H9 (cell line): ENCODE data around the gene FMN1. TPM values are rescaled to one million over a fixed set of nuclear protein-coding genes. Genes with fewer than 3 reads are reported as not detected.

ENCODE experiments used
- DNase-seq: peaks from one replicate; pipeline ENCODE4 v3.0.0-alpha.2; 2017
- H2AFZ ChIP-seq: one replicate; pipeline ENCODE4 v1.6.1; 2013; ENCODE audit warnings: mild to moderate bottlenecking, low read length, control low read depth, moderate library complexity
- H2AK5ac ChIP-seq: 2 replicates; pipeline ENCODE4 v1.6.1; 2013; ENCODE audit warnings: low read length, control low read depth, mixed read lengths; ENCODE audit not compliant: insufficient read length
- H2BK120ac ChIP-seq: one replicate; pipeline ENCODE4 v1.6.1; 2013; ENCODE audit warnings: low read depth, mild to moderate bottlenecking, low read length, control low read depth, inconsistent platforms; ENCODE audit not compliant: poor library complexity, severe bottlenecking
- H2BK12ac ChIP-seq: 2 replicates; pipeline ENCODE4 v1.6.1; 2013; ENCODE audit warnings: low read length, control low read depth, mixed read lengths, low read depth; ENCODE audit not compliant: insufficient read length
- H2BK15ac ChIP-seq: 2 replicates; pipeline ENCODE4 v1.6.1; 2013; ENCODE audit warnings: low read depth, low read length, control low read depth
- H2BK20ac ChIP-seq: one replicate; pipeline ENCODE4 v1.6.1; 2013; ENCODE audit warnings: low read depth, mild to moderate bottlenecking, low read length, control low read depth, inconsistent platforms; ENCODE audit not compliant: poor library complexity, severe bottlenecking
- H2BK5ac ChIP-seq: 2 replicates; pipeline ENCODE4 v1.6.1; 2013; ENCODE audit warnings: low read length, control low read depth, mixed read lengths; ENCODE audit not compliant: insufficient read length
- H3K14ac ChIP-seq: 2 replicates; pipeline ENCODE4 v1.6.1; 2013; ENCODE audit warnings: low read length, control low read depth; ENCODE audit not compliant: insufficient read depth
- H3K18ac ChIP-seq: 2 replicates; pipeline ENCODE4 v1.6.1; 2013; ENCODE audit warnings: low read depth, mild to moderate bottlenecking, mixed read lengths, low read length, control low read depth; ENCODE audit not compliant: insufficient read length
- H3K23ac ChIP-seq: 2 replicates; pipeline ENCODE4 v1.6.1; 2013; ENCODE audit warnings: low read length, control low read depth, mixed read lengths, low read depth; ENCODE audit not compliant: insufficient read length
- H3K23me2 ChIP-seq: 2 replicates; pipeline ENCODE4 v1.6.1; 2013; ENCODE audit warnings: low read depth, mild to moderate bottlenecking, mixed read lengths, low read length, control low read depth; ENCODE audit not compliant: insufficient read length, poor library complexity, severe bottlenecking
- H3K27ac ChIP-seq: 2 replicates; pipeline ENCODE4 v1.5.1; 2013; ENCODE audit warnings: low read length, control low read depth, mixed read lengths, low read depth; ENCODE audit not compliant: insufficient read length
- H3K27me3 ChIP-seq: 2 replicates; pipeline ENCODE4 v1.6.1; 2013; ENCODE audit warnings: low read length, control low read depth, inconsistent platforms; ENCODE audit not compliant: insufficient read depth
- H3K4ac ChIP-seq: 2 replicates; pipeline ENCODE4 v1.6.1; 2013; ENCODE audit warnings: low read depth, mild to moderate bottlenecking, control low read depth, inconsistent platforms, low read length, moderate library complexity
- H3K4me1 ChIP-seq: 2 replicates; pipeline ENCODE4 v1.6.1; 2013; ENCODE audit warnings: low read length, control low read depth, inconsistent platforms; ENCODE audit not compliant: insufficient read depth
- H3K4me2 ChIP-seq: 2 replicates; pipeline ENCODE4 v1.6.1; 2013; ENCODE audit warnings: low read length, control low read depth, mixed read lengths; ENCODE audit not compliant: insufficient read length, insufficient read depth
- H3K56ac ChIP-seq: 2 replicates; pipeline ENCODE4 v1.6.1; 2013; ENCODE audit warnings: low read depth, mild to moderate bottlenecking, mixed read lengths, low read length, control low read depth; ENCODE audit not compliant: insufficient read length
- H3K79me1 ChIP-seq: 2 replicates; pipeline ENCODE4 v1.6.1; 2013; ENCODE audit warnings: low read depth, mild to moderate bottlenecking, moderate library complexity, low read length, control low read depth, inconsistent platforms; ENCODE audit not compliant: insufficient read depth, poor library complexity, severe bottlenecking
- H3K79me2 ChIP-seq: 2 replicates; pipeline ENCODE4 v1.6.1; 2013; ENCODE audit warnings: low read length, control low read depth, inconsistent platforms; ENCODE audit not compliant: insufficient read depth
- H3K9ac ChIP-seq: 2 replicates; pipeline ENCODE4 v1.6.1; 2013; ENCODE audit warnings: low read length, control low read depth, mixed read lengths; ENCODE audit not compliant: insufficient read length; ENCODE audit errors: extremely low read depth
- H3K9me3 ChIP-seq: one replicate; pipeline ENCODE4 v1.6.1; 2013; ENCODE audit warnings: low read depth, low read length, inconsistent platforms; ENCODE audit not compliant: control insufficient read depth
- H3T11ph ChIP-seq: one replicate; pipeline ENCODE4 v1.6.1; 2013; ENCODE audit warnings: mild to moderate bottlenecking, low read length, control low read depth, inconsistent platforms
- H4K20me1 ChIP-seq: one replicate; pipeline ENCODE4 v1.6.1; 2013; ENCODE audit not compliant: control insufficient read depth, insufficient read length, insufficient read depth
- H4K5ac ChIP-seq: 2 replicates; pipeline ENCODE4 v1.6.1; 2013; ENCODE audit warnings: low read depth, mild to moderate bottlenecking, mixed read lengths, low read length, control low read depth; ENCODE audit not compliant: insufficient read length
- H4K8ac ChIP-seq: replicated peaks from 2 replicates; pipeline ENCODE4 v1.6.1; 2013; ENCODE audit warnings: low read length, control low read depth, mixed read lengths, low read depth; ENCODE audit not compliant: insufficient read length
- H4K91ac ChIP-seq: 2 replicates; pipeline ENCODE4 v1.6.1; 2013; ENCODE audit warnings: low read depth, mild to moderate bottlenecking, moderate library complexity, mixed read lengths, low read length, control low read depth; ENCODE audit not compliant: insufficient read length
- H3K27ac Mint-ChIP-seq, 3 experiments: 2 replicates in 2 of 3; 3 replicates in 1 of 3; pipeline ENCODE4 v1.8.0; 2020 to 2021; ENCODE audit warnings: mixed read lengths in 3 of 3, mild to moderate bottlenecking in 1 of 3, moderate library complexity in 1 of 3
- H3K27me3 Mint-ChIP-seq: 2 replicates; pipeline ENCODE4 v1.8.0; 2021; ENCODE audit warnings: low read depth, mild to moderate bottlenecking, moderate library complexity, mixed read lengths
- H3K36me3 Mint-ChIP-seq, 3 experiments: 2 replicates in 2 of 3; 3 replicates in 1 of 3; pipeline ENCODE4 v1.8.0; 2020 to 2021; ENCODE audit warnings: low read depth in 3 of 3, mixed read lengths in 3 of 3; ENCODE audit not compliant: insufficient read depth in 1 of 3
- H3K4me1 Mint-ChIP-seq, 2 experiments: 2 replicates each; pipeline ENCODE4 v1.8.0; 2020; ENCODE audit warnings: mixed read lengths in 2 of 2
- H3K4me3 Mint-ChIP-seq, 2 experiments: 2 replicates in 1 of 2; 3 replicates in 1 of 2; pipeline ENCODE4 v1.8.0; 2020 to 2021; ENCODE audit warnings: mild to moderate bottlenecking in 2 of 2, mixed read lengths in 2 of 2, moderate library complexity in 1 of 2
- H3K9me3 Mint-ChIP-seq, 2 experiments: 2 replicates in 1 of 2; 3 replicates in 1 of 2; pipeline ENCODE4 v1.8.0; 2020; ENCODE audit warnings: mild to moderate bottlenecking in 2 of 2, mixed read lengths in 2 of 2, moderate library complexity in 1 of 2
- CTCF ChIP-seq: fragments of 200-600 bp; sonication (generic); conservative IDR thresholded peaks from 3 replicates; pipeline ENCODE4 v1.8.0; 2021; ENCODE audit warnings: antibody characterized with exemption, mild to moderate bottlenecking
- WGBS: extraction: QIAGEN DNeasy Blood & Tissue Kit; methylation state at CpG from one replicate; pipeline ENCODE4 v1.1.7; 2013; ENCODE audit warnings: missing lambda C conversion rate, low lambda C conversion rate, mixed read lengths; ENCODE audit not compliant: insufficient read length; ENCODE audit errors: extremely low coverage; 5-methylcytosine and 5-hydroxymethylcytosine counted together
- total RNA-seq: library from RNA; stranded (reverse); gene quantifications from 2 replicates; pipeline ENCODE4 v1.2.1, GENCODE V29; 2021

FMN1 gene
- total RNA-seq, 1 experiment from 2014 or later, result 1.9 TPM

DNA sequence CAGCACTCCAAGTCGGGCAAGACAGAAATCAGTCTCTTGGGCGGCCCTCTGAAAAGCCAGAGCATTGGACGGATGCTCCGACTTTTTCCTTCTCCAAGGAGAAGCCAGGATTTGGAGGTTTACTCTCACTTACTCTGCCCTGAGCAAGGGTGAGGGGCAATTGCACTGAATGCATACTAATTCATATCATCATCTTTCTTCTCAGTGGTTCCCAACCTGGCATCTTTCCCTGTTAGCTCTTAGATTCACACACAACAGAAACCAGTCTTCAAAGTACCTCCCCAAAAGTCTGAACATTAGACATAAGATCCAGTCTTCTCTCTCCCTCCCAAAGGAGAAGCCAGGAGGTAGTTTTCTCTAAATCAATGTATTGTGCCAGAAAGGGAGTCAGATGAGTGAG lies 257.5 kb downstream of the FMN1 start:
- H3K4me1 ChIP-seq, result no peaks in the 10 kb centered on the region
- H3K27me3 ChIP-seq, result no peaks in the 10 kb centered on the region; the same call in 1 of the 2 replicates
- H2AK5ac ChIP-seq, result no peak overlapping the region
- no peak overlapping the region for H2BK120ac ChIP-seq
- no peaks in the 10 kb centered on the region for H3K23me2 ChIP-seq
- no peaks in the 10 kb centered on the region for H3K79me1 ChIP-seq
- Mint-ChIP-seq H3K9me3 (peaks cover 9 to 14% of the 10 kb centered on the region in 2 experiments), H3K4me3 (no peak overlapping the region), H3K27ac (no peak overlapping the region), H3K27me3 (peaks cover 1% of the 10 kb centered on the region; the same call in 1 of the 2 replicates), H3K4me1 (peaks cover 3 to 4% of the 10 kb centered on the region in 2 experiments; a peak in 3 of 4 replicates), H3K36me3 (peaks cover 3 to 12% (median 6%) of the 10 kb centered on the region in 3 experiments; a peak in 6 of 7 replicates)
- H2BK12ac ChIP-seq, result no peak overlapping the region
- no peak overlapping the region for H3K27ac ChIP-seq
- H3K79me2 ChIP-seq, result no peaks in the 10 kb centered on the region
- TF ChIP-seq CTCF, result no peak
- H3K14ac ChIP-seq, result no peak overlapping the region
- H4K91ac ChIP-seq, result no peak overlapping the region
- no peak overlapping the region for H3K56ac ChIP-seq
- no CpG with 5 or more reads among the region's 4 CpGs for WGBS
- H2AFZ ChIP-seq, result no peak overlapping the region
- H3K4me2 ChIP-seq, result no peak overlapping the region
- H3K23ac ChIP-seq, result no peak overlapping the region
- no peak overlapping the region for H3T11ph ChIP-seq
- no peak overlapping the region for H2BK5ac ChIP-seq
- H3K9ac ChIP-seq, result no peak overlapping the region
- H2BK15ac ChIP-seq, result no peak overlapping the region
- H4K20me1 ChIP-seq, result no peaks in the 10 kb centered on the region
- H2BK20ac ChIP-seq, result no peak overlapping the region
- H4K5ac ChIP-seq, result no peak overlapping the region
- no peak overlapping the region for H4K8ac ChIP-seq
- no peak overlapping the region for H3K4ac ChIP-seq
- H3K18ac ChIP-seq, result no peak overlapping the region
- no peaks in the 10 kb centered on the region for H3K9me3 ChIP-seq
- DNase-seq, result no peak
